ENCODE measurements around the gene DMD.

DMD gene

DNA sequence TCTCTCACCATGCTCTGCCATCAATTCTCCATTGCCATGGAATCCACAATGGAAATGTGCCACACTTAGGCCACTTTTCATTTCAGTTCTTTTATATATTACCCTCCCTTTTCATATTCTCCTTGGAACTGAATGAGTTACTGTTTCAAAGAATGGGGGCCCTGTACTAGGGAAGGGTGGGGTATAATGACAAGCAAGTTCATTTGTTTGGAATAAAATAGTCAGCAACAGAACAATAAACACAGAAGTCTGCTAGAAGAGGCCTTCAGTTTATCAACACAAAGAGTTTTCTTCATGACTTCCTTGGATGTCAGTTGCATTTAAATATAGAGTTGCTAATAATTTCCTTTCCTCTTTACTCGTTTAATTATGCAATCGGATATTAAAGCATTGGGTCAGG is 1661.2 kb downstream of the DMD start:
- Histone ChIP-seq H3K4me2 (ENCODE audit: low read depth, low read length, poor library complexity, severe bottlenecking) (no peak overlapping the region), H2AFZ (ENCODE audit: low read length) (no peak overlapping the region), H3K36me3 (ENCODE audit: insufficient read depth, low read length) (no peaks in the 10 kb centered on the region), H4K20me1 (ENCODE audit: insufficient read depth, low read length, poor library complexity, severe bottlenecking) (no peaks in the 10 kb centered on the region), H3K27me3 (ENCODE audit: insufficient read depth, low read length, poor library complexity, severe bottlenecking) (no peaks in the 10 kb centered on the region), H3K4me3 (ENCODE audit: low read length, poor library complexity, severe bottlenecking) (no peak overlapping the region), H3F3A (ENCODE audit: low read depth) (no peaks in the 10 kb centered on the region), H3K9ac (ENCODE audit: low read depth, low read length, poor library complexity, severe bottlenecking) (no peak overlapping the region), H3K4me1 (ENCODE audit: insufficient read depth, low read length, poor library complexity, severe bottlenecking) (no peaks in the 10 kb centered on the region), H3K79me2 (ENCODE audit: insufficient read depth, low read length) (no peaks in the 10 kb centered on the region), H3K9me2 (replicated peaks; ENCODE audit: low read depth, low read length) (no peaks in the 10 kb centered on the region), H3K9me3 (ENCODE audit: insufficient read depth, low read depth, low read length) (no peaks in the 10 kb centered on the region)
- no peak for TF ChIP-seq EZH2phosphoT487 (IDR thresholded peaks at IDR 0.05; ENCODE audit: borderline replicate concordance)
- TF ChIP-seq, protein P1, sequence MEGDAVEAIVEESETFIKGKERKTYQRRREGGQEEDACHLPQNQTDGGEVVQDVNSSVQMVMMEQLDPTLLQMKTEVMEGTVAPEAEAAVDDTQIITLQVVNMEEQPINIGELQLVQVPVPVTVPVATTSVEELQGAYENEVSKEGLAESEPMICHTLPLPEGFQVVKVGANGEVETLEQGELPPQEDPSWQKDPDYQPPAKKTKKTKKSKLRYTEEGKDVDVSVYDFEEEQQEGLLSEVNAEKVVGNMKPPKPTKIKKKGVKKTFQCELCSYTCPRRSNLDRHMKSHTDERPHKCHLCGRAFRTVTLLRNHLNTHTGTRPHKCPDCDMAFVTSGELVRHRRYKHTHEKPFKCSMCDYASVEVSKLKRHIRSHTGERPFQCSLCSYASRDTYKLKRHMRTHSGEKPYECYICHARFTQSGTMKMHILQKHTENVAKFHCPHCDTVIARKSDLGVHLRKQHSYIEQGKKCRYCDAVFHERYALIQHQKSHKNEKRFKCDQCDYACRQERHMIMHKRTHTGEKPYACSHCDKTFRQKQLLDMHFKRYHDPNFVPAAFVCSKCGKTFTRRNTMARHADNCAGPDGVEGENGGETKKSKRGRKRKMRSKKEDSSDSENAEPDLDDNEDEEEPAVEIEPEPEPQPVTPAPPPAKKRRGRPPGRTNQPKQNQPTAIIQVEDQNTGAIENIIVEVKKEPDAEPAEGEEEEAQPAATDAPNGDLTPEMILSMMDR (conservative IDR thresholded peaks at IDR 0.05; ENCODE audit: low read length): no peak

DNA sequence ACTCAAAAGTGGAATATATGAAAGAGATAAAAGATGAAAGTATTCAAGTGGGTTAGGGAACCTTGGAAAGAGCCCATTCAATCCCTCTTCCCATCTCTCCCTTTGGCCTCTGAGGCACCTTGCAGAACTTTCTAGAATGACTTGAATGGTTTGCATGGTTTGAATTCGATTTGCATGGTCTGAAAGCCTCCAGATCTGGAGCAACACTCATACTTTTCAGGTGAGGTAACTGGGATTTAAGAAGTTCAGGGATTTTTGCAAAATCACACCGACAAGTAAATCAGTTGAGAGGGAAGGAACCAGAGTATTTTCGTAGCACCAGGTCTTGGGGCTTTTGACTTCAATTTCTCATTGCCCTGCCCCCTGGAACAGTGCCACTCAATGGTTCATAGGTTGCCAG is 1663.5 kb downstream of the DMD start:
- Histone ChIP-seq H3K9me2 (replicated peaks; ENCODE audit: low read depth, low read length) (no peaks in the 10 kb centered on the region), H3K36me3 (ENCODE audit: insufficient read depth, low read length) (no peaks in the 10 kb centered on the region), H3K9ac (ENCODE audit: low read depth, low read length, poor library complexity, severe bottlenecking) (no peak overlapping the region), H4K20me1 (ENCODE audit: insufficient read depth, low read length, poor library complexity, severe bottlenecking) (no peaks in the 10 kb centered on the region), H2AFZ (ENCODE audit: low read length) (no peak overlapping the region), H3F3A (ENCODE audit: low read depth) (no peaks in the 10 kb centered on the region), H3K9me3 (ENCODE audit: insufficient read depth, low read depth, low read length) (no peaks in the 10 kb centered on the region), H3K4me2 (ENCODE audit: low read depth, low read length, poor library complexity, severe bottlenecking) (no peak overlapping the region), H3K4me3 (ENCODE audit: low read length, poor library complexity, severe bottlenecking) (no peak overlapping the region), H3K79me2 (ENCODE audit: insufficient read depth, low read length) (no peaks in the 10 kb centered on the region), H3K4me1 (ENCODE audit: insufficient read depth, low read length, poor library complexity, severe bottlenecking) (no peaks in the 10 kb centered on the region), H3K27me3 (ENCODE audit: insufficient read depth, low read length, poor library complexity, severe bottlenecking) (no peaks in the 10 kb centered on the region)
- TF ChIP-seq, protein P1 (conservative IDR thresholded peaks at IDR 0.05; ENCODE audit: low read length): no peak
- no peak for TF ChIP-seq EZH2phosphoT487 (IDR thresholded peaks at IDR 0.05; ENCODE audit: borderline replicate concordance)

DNA sequence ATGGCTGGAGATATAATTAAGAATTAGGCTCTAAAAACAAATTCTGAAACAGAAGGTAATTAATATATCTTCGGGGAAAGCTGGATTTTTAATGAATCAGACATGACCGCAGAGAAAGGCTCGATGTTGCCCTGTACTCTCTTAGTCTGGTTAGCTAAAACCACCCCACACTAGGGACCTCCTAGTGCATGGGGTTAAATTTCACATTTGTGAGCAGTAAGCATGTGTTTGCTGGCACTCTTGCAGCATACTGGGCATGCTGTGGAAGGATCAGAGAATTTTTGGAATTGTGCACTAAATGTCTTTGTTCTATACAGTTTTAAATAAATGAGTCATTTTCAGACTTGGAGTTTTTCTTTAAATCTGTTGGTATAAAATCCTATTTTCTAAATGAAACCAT is 1663.9 kb downstream of the DMD start:
- Histone ChIP-seq H3K27me3 (ENCODE audit: insufficient read depth, low read length, poor library complexity, severe bottlenecking) (no peaks in the 10 kb centered on the region), H4K20me1 (ENCODE audit: insufficient read depth, low read length, poor library complexity, severe bottlenecking) (no peaks in the 10 kb centered on the region), H3F3A (ENCODE audit: low read depth) (no peaks in the 10 kb centered on the region), H3K4me1 (ENCODE audit: insufficient read depth, low read length, poor library complexity, severe bottlenecking) (no peaks in the 10 kb centered on the region), H3K9me2 (replicated peaks; ENCODE audit: low read depth, low read length) (no peaks in the 10 kb centered on the region), H3K79me2 (ENCODE audit: insufficient read depth, low read length) (no peaks in the 10 kb centered on the region), H3K9me3 (ENCODE audit: insufficient read depth, low read depth, low read length) (no peaks in the 10 kb centered on the region), H3K4me3 (ENCODE audit: low read length, poor library complexity, severe bottlenecking) (no peak overlapping the region), H3K4me2 (ENCODE audit: low read depth, low read length, poor library complexity, severe bottlenecking) (no peak overlapping the region), H3K9ac (ENCODE audit: low read depth, low read length, poor library complexity, severe bottlenecking) (no peak overlapping the region), H2AFZ (ENCODE audit: low read length) (no peak overlapping the region), H3K36me3 (ENCODE audit: insufficient read depth, low read length) (no peaks in the 10 kb centered on the region)
- no peak for TF ChIP-seq EZH2phosphoT487 (IDR thresholded peaks at IDR 0.05; ENCODE audit: borderline replicate concordance)
- TF ChIP-seq, protein P1 (conservative IDR thresholded peaks at IDR 0.05; ENCODE audit: low read length): no peak
